ENCODE measurements around the gene ZNF346.

Gene ZNF346

DNA sequence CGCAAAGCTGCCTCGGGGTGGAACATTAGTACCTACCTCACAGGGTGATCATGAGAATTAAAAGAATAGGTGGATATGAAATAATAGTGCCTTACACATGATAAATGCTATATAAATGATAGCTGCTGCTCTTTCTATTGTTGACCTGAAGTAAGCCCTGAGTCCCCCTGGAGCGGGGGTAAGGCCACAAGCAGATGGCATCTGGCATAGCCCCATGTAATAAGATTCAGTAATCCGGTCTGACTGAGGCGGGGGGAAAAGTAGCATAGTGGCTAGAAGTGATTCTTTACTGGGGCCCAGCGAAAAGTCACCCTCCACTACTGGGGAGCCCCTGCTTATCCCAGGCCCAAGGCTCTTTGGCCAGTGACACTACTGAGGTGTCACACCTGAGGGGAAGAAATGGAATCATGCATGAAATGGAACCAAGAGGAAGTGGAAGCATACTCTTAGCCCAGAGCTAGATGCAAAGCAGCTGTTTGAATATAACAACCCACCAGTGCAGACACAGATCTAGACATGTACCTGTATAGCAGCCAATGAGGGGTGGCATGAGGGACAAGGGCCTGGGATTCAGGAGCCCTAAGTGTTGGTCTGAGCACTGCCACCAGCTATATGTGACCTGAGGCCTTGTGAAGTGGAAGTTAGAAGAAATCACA lies 48.2 kb downstream of the ZNF346 start:
- DNase-seq, result no peak

DNA sequence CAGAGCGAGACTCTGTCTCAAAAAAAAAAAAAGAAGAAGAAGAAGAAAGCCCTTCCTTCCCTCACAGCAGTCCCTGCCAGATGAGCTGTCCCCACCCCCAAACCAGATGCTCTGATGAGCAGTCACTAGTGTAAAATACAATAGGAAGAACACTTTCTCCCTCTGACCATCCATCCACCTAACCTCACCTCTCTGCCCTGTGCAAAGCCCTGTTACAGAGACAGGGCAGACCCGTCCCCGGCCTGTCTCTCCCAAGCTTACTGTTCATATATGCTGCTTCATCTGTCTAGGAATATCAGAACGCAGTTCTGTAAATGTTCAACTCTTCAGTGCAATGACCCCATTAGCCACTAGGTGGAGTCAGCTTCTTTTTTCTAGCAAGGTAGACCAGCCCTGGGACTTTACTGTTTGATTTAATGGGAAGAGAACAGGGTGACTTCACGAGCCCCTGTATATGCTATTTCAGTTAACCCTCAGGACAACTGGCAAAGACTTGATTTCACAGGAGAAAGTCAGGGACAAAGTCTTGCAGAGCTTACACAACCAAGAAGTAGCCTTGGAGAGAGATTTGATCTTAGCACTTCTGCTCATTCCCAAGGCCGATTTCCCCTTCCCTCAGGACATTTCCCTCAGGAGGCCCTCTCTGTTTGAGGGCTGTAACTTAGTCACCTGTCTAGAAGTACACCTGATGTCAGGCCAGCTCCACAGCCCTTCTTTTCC lies 49.3 kb downstream of the ZNF346 start:
- peak; percentile 51 for DNase-seq

DNA sequence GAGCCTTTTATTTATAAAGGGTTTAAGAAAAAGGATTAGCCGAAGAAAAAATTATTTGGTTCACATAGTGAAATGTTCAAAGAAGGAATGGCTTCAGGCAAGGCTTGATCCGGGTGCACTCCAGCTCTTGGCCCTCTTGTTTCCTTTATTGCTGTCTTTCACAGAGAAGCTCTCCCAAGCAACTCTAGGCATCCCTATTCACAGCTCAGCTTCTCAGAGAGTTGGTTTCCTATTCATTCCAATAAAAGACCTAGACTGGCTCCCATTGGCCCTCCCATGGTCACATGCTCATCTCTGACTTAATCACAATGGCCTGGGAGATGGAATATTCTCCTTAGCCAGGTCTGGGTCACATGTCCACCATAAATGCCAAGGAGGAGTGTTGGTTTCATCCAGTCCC lies 54.8 kb downstream of the ZNF346 start:
- no peak for DNase-seq

DNA sequence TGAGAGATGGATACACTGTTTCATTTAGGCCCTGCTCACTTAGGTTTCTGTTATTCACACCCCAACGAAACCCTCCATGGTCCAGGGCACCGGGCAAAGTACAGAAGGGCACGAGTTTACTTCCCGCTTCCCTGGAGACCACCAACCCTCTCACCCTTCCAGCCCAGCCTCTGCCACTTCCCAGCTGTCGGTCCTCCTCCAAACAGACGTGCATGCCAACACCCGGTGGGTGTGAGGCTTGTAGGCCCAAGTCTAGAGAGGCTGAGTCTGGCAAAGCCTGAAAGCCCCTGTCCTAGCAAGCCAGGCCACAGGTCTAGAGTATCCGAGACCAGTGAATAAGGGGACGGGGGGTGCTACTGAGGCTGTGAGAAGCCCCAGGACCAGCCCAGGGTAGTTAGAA lies 57.1 kb downstream of the ZNF346 start:
- DNase-seq, result no peak

DNA sequence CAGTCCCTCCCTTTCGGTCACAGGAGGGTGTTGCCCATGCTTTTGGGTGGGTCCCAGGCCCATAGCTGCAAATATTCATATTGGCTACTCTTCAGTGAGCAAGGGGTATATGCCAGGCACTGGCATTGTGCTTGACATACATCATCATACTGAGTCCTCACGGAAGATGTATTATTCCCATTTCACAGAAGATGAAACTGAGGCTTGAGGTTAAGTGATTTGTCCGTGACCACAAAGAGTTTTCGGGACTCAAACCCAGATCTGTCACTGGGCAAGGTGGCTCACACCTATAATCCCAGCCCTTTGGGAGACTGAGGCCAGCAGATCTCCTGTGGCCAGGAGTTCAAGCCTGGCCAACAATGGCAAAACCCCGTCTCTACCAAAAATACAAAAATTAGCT lies 57.8 kb downstream of the ZNF346 start:
- no peak for DNase-seq

DNA sequence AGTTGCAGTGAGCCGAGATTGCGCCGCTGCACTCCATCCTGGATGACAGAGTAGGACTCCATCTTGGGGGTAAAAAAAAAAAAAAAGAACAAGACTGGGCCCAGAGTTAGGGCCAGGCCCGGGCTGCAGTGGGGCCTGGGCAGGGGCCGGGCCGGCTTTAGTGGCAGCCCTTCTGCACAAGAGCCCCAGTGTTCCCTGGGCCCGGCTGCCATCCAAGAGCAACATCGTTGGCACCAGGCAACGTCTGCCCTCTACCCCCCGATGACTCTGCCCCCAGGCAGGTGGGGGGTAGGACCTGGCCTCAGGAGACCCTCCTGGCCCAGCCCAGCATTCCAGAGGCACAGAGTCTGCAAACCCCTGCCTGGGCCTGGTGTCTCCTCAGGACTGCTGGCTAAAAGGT lies 59.4 kb downstream of the ZNF346 start:
- DNase-seq, result no peak

DNA sequence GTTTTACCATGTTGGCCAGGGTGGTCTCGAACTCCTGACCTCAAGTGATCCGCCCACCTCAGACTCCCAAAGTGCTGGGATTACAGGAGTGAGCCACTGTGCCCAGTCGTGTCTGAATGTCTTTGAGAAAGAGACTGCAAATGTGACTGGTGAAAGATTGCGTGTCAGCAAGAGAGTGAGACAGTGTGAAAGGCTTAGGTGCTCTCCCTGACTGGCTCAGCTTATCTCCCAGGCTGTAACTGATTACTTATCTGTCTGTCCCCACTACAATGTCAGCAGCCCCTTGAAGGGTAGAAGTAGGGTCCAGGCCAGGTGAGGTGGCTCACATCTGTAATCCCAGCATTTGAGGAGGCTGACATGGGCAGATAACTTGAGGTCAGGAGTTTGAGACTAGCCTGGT lies 60.9 kb downstream of the ZNF346 start:
- DNase-seq, result no peak

DNA sequence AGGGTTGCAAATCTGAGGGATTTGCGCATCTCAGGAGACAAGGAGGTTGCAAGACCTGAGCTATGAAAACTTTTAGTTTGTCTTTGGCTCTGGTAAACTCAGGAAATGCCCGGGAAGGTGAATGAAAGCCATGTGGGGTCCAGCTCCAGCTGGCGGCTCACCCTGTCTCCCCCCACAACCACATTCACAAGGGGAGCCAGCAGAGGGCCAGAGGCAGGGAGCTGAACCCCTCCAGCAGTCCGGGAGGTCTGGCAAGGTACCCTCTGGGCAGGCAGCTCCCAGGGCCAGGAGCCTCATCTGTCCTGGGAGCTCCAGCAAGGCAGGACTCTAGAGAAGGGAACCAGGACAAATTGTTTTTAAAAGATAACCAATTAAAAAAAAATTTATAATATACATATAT lies 61.7 kb downstream of the ZNF346 start:
- DNase-seq, result no peak

DNA sequence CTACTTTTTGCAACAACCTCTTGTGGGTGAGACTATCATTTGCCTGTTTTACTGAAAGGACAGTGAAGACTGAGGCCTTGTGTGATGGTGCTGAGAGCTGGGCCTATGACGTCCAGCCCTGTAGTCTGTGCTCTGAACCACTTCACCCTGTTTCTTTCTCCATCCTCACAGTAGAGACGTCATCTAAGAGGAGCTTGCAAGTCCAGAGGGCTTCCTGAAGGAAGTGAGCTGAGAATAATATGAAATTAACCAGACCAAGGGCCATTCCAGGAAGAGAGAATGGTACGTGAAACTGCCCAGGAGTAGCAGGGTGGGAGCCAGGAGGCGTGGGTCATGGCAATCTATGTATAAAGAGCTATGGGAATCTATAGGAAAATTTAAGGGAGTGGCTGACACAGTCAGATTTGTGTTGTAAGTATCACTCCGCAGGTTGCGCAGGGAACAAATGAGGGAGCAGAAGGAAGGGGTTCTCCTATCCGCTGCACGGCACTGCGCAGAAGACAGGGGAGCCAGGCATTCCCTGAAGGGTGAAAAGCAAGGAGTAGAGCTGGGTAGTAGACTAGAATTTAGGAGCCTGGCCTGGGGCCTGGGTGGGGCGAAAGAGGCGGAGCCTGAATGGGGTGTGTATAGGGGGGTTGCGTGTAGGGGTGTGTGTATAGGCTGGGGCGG lies 63.6 kb downstream of the ZNF346 start:
- DNase-seq, result no peak

DNA sequence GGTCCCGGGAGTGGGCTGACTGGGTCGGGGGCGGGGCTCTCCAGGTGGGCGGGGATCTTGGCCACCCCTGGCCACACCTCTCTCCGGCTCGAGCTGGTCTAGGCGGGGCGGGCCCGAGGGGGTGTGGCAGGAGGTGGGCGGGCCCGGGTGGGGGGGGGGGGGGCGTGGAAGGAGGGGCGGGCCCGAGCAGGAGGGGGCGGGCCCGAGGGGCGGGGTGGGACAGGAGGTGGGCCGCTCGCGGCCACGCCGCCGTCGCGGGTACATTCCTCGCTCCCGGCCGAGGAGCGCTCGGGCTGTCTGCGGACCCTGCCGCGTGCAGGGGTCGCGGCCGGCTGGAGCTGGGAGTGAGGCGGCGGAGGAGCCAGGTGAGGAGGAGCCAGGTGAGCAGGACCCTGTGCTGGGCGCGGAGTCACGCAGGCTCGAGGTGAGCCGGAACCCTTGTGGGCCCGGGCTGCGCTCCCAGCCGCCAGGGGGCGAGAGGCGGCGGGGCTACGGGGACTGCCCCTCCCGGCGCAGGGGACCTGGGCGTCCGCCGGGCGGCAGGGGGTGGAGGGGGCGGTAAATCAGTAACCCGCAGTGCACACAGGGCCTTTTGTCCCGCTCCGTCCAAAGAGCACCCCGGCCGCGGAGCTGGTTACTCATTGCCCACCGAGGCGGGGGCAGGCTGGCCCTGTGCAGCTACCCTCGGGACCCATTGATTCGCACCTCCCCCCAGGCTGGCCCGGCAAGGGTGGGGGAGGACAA lies 64.3 kb downstream of the ZNF346 start, which contains the start of gene FGFR4:
TSS of gene FGFR4 (plus strand) at position 262 of the 744 bp plus-strand sequence. CDS start 2,688 bp downstream, outside the sequence.
- DNase-seq, result peak; percentile 77

DNA sequence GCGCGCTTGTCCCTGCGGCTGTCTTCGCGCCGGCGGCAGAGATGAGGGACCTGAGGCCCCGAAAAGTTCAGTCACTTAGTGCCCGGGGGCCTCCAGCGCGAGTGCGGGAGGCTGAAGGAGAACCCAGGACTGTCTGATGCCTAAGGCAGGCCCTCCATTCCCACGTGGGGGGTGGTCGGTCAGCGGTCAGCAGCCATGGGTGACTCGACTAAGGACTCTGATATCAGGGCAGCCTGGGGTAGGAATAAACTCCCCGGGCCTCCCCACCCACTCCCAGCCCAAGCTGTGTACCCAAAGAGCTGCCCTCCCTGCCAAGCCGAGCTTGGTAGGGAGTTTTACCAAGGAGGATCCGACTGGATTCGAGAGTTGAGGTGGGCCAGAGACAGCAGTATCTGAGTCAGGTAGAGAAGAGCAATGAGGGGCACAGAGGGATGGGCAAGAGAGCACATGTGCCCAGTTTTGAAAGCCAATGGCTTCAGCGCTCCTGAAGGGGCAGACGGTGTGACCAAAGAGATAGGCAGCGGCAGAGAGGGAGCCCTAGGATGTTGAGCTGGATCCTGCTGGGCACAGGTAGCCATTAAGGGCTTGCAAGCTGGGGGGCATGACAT lies 65.0 kb downstream of the ZNF346 start:
- no peak for DNase-seq

DNA sequence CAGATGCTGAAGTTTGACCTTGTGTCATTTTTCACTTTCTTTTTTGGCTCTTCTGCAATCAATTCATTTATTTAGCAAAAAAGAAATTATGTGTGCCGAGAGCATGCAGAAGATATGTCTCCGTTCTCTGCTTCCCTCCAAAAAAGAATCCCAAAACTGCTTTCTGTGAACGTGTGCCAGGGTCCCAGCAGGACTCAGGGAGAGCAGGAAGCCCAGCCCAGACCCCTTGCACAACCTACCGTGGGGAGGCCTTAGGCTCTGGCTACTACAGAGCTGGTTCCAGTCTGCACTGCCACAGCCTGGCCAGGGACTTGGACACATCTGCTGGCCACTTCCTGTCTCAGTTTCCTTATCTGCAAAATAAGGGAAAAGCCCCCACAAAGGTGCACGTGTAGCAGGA lies 66.6 kb downstream of the ZNF346 start:
- DNase-seq, result no peak

DNA sequence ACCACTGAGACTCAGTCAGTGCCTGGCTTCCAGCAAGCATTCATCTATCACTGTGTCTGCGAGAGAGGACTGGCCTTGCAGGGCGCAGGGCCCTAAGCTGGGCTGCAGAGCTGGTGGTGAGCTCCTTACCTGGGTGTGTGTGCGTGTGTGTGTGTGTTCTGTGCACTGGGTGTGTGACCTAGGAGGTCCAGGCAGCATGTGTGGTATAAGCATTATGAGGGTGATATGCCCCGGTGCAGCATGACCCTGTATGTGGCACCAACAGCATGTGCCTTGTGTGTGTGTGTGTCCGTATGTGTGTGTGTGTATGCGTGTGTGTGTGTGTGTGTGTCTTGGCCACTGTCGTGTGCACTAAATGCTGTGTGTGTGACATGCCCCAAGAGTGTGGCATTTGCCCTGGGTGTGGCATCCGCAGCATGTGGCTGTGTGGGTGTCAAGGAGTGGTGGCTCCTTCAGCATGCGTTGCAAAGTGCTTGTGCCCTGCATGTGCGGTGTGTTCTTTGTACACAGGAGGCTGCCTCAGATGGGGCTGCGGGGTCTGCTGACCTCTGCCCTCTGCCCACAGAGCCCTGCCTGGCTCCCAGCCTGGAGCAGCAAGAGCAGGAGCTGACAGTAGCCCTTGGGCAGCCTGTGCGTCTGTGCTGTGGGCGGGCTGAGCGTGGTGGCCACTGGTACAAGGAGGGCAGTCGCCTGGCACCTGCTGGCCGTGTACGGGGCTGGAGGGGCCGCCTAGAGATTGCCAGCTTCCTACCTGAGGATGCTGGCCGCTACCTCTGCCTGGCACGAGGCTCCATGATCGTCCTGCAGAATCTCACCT lies 67.5 kb downstream of the ZNF346 start:
- DNase-seq, result no peak

DNA sequence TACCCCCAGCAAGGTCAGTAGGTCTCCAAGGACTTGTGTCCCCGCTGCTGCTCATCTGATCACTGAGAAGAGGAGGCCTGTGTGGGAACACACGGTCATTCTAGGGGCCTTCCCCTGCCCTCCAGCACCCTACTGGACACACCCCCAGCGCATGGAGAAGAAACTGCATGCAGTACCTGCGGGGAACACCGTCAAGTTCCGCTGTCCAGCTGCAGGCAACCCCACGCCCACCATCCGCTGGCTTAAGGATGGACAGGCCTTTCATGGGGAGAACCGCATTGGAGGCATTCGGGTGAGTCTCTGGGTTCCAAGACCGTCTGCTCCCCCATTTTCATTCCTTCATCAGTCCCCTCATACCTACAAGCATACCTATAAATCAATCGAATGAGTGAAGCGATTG lies 68.3 kb downstream of the ZNF346 start:
- no peak for DNase-seq

DNA sequence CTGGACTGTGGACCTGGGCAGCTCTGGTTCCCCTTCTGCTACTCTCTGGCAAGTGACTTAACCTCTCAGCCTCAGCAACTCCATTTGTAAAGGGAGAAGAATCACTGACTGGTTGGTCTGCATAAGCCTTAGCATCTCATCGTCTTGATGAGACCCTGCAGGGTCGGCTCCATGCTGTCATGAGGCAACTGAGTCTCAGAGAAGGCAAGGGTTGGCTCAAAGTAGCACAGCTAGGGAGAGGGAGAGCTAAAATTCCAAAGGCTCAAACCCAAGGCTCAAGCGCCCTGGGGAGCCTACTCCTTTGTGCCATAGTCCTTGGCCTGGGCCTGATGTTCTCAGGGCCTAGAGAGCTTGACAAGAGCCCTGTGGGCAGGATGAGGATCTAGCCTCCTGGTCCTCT lies 68.7 kb downstream of the ZNF346 start:
- DNase-seq, result no peak

DNA sequence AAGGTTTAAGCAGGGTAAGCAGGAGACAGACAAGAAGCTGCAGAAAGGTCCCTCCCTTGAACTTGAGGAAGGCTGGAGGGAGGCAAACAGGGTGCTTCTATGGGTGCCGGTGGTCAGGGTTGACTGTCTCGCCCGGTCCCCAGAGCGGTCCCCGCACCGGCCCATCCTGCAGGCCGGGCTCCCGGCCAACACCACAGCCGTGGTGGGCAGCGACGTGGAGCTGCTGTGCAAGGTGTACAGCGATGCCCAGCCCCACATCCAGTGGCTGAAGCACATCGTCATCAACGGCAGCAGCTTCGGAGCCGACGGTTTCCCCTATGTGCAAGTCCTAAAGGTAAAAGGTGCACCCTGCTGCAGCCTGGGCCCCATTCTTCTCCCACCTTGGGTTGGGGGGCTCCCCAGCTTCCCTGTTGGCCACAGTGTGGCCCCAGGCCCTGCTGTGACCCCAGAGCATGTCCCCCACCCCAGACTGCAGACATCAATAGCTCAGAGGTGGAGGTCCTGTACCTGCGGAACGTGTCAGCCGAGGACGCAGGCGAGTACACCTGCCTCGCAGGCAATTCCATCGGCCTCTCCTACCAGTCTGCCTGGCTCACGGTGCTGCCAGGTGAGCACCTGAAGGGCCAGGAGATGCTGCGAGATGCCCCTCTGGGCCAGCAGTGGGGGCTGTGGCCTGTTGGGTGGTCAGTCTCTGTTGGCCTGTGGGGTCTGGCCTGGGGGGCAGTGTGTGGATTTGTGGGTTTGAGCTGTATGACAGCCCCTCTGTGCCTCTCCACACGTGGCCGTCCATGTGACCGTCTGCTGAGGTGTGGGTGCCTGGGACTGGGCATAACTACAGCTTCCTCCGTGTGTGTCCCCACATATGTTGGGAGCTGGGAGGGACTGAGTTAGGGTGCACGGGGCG lies 69.9 kb downstream of the ZNF346 start:
- DNase-seq, result no peak

DNA sequence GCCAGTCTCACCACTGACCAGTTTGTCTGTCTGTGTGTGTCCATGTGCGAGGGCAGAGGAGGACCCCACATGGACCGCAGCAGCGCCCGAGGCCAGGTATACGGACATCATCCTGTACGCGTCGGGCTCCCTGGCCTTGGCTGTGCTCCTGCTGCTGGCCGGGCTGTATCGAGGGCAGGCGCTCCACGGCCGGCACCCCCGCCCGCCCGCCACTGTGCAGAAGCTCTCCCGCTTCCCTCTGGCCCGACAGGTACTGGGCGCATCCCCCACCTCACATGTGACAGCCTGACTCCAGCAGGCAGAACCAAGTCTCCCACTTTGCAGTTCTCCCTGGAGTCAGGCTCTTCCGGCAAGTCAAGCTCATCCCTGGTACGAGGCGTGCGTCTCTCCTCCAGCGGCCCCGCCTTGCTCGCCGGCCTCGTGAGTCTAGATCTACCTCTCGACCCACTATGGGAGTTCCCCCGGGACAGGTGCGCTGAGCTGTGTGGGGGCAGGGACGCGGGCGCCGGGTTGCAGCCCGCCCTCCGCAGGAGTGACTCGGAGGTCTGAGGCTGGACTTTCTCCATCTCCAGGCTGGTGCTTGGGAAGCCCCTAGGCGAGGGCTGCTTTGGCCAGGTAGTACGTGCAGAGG lies 70.7 kb downstream of the ZNF346 start:
- no peak for DNase-seq

DNA sequence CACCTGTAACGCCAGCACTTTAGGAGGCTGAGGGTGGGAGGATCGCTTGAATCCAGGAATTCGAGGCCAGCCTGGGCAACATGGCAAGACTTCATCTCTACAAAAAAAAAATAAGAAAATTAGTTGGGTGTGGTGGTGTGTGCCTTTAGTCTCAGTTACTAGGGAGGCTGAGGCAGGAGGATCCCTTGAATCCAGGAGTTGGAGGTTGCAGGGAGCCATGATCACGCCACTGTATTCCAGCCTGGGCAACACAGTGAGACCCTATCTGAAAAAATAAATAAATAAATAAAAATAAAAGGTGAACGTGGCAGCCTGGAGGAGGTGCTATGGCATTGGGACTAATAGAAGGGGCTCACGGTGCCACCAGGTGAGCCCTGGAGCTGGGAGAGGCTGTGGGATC lies 71.3 kb downstream of the ZNF346 start:
- DNase-seq, result no peak

DNA sequence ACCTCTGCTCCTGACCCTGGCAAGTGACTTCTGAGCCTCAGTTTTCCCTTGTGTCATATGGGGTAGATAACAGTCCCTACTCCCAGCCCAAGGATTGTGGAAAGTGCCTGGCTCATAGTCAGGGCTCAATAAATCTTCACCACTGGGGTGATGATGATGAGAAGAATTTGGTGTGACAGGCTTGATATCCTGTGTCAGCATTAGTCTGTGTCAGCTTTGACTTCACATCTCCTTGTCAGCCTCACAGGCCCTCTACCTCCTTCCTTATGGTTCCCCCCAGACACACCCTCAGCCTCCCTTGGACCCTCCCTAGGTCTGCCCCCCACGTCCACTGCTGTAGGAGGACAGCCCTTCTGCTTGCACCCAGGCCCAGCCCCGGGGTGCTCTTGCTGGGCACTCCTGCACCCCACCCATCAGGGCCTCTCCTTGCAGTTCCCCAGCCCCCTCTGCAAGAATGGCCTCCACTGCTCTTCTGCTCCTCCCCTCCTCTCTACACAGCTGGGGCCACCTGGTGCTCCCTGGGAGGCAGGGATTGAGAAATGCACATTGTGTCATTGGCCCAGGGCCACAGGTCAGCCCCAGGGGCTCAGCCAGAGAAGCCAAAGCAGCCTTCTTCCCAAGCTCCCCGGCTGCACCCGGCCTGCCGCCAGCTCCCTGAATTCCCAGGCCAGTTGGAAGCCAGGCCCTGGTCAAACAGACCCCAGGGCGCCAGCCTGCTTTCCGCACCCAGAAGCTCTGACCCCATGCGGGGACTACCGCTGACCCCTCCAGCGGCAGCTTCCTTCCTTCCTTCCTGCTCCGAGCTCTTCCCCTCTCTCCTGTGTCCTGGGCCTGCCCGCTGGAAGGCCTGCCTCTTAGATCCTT lies 72.0 kb downstream of the ZNF346 start:
- DNase-seq, result no peak
